Psoas muscle (tissue), 8 donors: ENCODE data around the gene DCTPP1. TPM values are rescaled to one million over a fixed set of nuclear protein-coding genes. Genes with fewer than 3 reads are reported as not detected.

Source experiments
- ATAC-seq, 4 donors: fragments of 200-7000 bp; cut with Tn5 transposase; one replicate each; pipeline ENCODE4 v1.9.1; 2020; ENCODE audit warnings: moderate library complexity in 3 of 4, mild to moderate bottlenecking in 2 of 4
- DNase-seq, 2 donors: peaks; one replicate each; pipeline ENCODE4 v3.0.0-alpha.2; 2020
- H3K27ac ChIP-seq: fragments of 200-600 bp; one replicate; pipeline ENCODE4 v1.8.0; 2022
- H3K27me3 ChIP-seq, 3 donors: fragments of 200-600 bp in 1 of 3; one replicate each; pipeline versions ENCODE4 v1.6.1 to v1.8.0; 2013 to 2022; ENCODE audit warnings: low read length in 2 of 3, mild to moderate bottlenecking in 2 of 3, moderate library complexity in 1 of 3; ENCODE audit not compliant: insufficient read depth in 3 of 3
- H3K36me3 ChIP-seq, 2 donors: fragments of 200-600 bp in 1 of 2; one replicate each; pipeline versions ENCODE4 v1.6.1 to v1.8.0; 2013 to 2022; ENCODE audit warnings: low read depth in 1 of 2, mild to moderate bottlenecking in 1 of 2, moderate library complexity in 1 of 2; ENCODE audit not compliant: insufficient read depth in 1 of 2
- H3K4me1 ChIP-seq: fragments of 200-600 bp; one replicate; pipeline ENCODE4 v1.8.0; 2022
- H3K4me3 ChIP-seq: fragments of 200-600 bp; one replicate; pipeline ENCODE4 v1.8.0; 2022; ENCODE audit warnings: mild to moderate bottlenecking
- H3K9me3 ChIP-seq: fragments of 200-600 bp; one replicate; pipeline ENCODE4 v1.8.0; 2022
- WGBS, 3 donors: extraction: QIAGEN DNeasy Blood & Tissue Kit; methylation state at CpG; one replicate each; pipeline versions ENCODE4 v1.1.6 to v1.1.7; 2013; 5-methylcytosine and 5-hydroxymethylcytosine counted together
- intact Hi-C, 2 donors: fragments of 100-400 bp; cut with DNase I; formaldehyde crosslinking; loops; one replicate each; pipeline versions ENCODE4 v1.11.0 to v1.14.2; 2022
- polyA plus RNA-seq, 3 donors: library from polyadenylated mRNA; stranded (reverse); fragments of 200-250 nt; gene quantifications; one replicate each; pipeline ENCODE4 v1.2.3, GENCODE V29; 2013
- total RNA-seq, 4 donors: library from RNA; stranded (reverse); fragmentation: NEBNext Ultra II Directional in 2 of 4; extraction: Animal tissue kit (Norgen Biotek cat#: 25700) in 2 of 4; gene quantifications; one replicate each; pipeline versions ENCODE4 v1.2.1 to v1.2.4, GENCODE V29; 2021 to 2023
- TF ChIP-seq, protein P1 (sequence below): fragments of 200-600 bp; IDR thresholded peaks from one replicate; pipeline ENCODE4 v1.8.0; 2022; ENCODE audit warnings: antibody characterized with exemption
- donor health status: healthy with polysubstance abuse.
- donor health status: DM: no; HTN: no; CAD: no; lungs with moderate emphysema.
- donor health status: Bipolar disorder and iron deficiency.
- donor health status: healthy.
- donor health status: DM: yes; HTN: yes; CAD: no.
- donor health status: DM: no; HTN: no; CAD: no.
- donor health status: DM: no; HTN: no; CAD: no.
- donor health status: DM: yes; HTN: yes; CAD: no.

DCTPP1 gene
- total and polyA plus RNA-seq, 7 donors, result 23.3 to 84.2 (median 42.2) TPM

GRCh38 chr16:30394592-30395154 is 35.2 kb downstream of the DCTPP1 start:
- H3K36me3 ChIP-seq, result peaks cover 0 to 13% of the 10 kb centered on the region in 2 donors
- DNase-seq (no peak), ATAC-seq (peak; percentile 15 to 53 (median 21))
- TF ChIP-seq, protein P1, sequence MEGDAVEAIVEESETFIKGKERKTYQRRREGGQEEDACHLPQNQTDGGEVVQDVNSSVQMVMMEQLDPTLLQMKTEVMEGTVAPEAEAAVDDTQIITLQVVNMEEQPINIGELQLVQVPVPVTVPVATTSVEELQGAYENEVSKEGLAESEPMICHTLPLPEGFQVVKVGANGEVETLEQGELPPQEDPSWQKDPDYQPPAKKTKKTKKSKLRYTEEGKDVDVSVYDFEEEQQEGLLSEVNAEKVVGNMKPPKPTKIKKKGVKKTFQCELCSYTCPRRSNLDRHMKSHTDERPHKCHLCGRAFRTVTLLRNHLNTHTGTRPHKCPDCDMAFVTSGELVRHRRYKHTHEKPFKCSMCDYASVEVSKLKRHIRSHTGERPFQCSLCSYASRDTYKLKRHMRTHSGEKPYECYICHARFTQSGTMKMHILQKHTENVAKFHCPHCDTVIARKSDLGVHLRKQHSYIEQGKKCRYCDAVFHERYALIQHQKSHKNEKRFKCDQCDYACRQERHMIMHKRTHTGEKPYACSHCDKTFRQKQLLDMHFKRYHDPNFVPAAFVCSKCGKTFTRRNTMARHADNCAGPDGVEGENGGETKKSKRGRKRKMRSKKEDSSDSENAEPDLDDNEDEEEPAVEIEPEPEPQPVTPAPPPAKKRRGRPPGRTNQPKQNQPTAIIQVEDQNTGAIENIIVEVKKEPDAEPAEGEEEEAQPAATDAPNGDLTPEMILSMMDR, result no peak
- intact Hi-C loops, result loop anchor here in 1 of 2 donors (2.0 kb wide), 1 partner anchor 16 kb away; no protein-coding TSS in a partner anchor
- peaks cover 15% of the 10 kb centered on the region for H3K4me1 ChIP-seq
- H3K4me3 ChIP-seq, result peak overlapping the region; percentile 91
- 4 to 8% (median 5%) methylated on average over 31 of the region's 31 CpGs for WGBS, 3 donors
- H3K27me3 ChIP-seq, result no peaks in the 10 kb centered on the region
- H3K9me3 ChIP-seq, result no peaks in the 10 kb centered on the region
- H3K27ac ChIP-seq, result peak overlapping the region; percentile 87

DNA sequence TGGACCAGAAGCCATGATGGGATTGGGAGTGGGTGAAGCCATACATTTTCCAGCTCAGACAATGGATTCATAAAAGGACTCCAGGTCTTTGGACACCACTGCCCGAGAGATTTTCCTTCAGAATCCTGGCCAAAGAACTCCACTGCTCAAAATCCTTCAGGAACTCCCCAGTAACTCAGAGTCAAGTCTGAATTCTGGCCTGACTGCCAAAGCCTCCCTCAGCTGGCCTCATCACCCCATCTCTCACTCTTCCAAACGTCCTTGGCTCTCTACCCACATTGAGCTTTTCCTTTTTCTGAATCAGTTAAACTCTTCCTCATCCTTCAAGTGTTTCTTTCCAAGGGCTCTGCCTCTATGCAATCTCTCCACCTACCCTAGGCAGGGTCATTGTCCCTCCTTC is 46.3 kb downstream of the DCTPP1 start:
- DNase-seq (no peak), ATAC-seq (no peak)
- Histone ChIP-seq H3K27me3 (no peaks in the 10 kb centered on the region), H3K27ac (no peak overlapping the region), H3K36me3 (no peaks in the 10 kb centered on the region), H3K9me3 (no peaks in the 10 kb centered on the region), H3K4me3 (no peak overlapping the region), H3K4me1 (peaks cover 6% of the 10 kb centered on the region)
- intact Hi-C loops, result no loop called here
- TF ChIP-seq, protein P1, result no peak
- WGBS, 3 donors, result 27 to 35% (median 33%) methylated on average over 2 of the region's 2 CpGs

GRCh38 chr16:30382111-30382881 is 47.5 kb downstream of the DCTPP1 start, which contains the start of gene SEPTIN1:
Gene SEPTIN1 (minus strand): TSS chr16:30382561. CDS start chr16:30382542, 19 bp downstream.
- no peak for ATAC-seq
- 42 to 57% (median 45%) methylated on average over 12 of the region's 12 CpGs for WGBS, 3 donors
- H3K9me3 ChIP-seq, result no peaks in the 10 kb centered on the region

DNA sequence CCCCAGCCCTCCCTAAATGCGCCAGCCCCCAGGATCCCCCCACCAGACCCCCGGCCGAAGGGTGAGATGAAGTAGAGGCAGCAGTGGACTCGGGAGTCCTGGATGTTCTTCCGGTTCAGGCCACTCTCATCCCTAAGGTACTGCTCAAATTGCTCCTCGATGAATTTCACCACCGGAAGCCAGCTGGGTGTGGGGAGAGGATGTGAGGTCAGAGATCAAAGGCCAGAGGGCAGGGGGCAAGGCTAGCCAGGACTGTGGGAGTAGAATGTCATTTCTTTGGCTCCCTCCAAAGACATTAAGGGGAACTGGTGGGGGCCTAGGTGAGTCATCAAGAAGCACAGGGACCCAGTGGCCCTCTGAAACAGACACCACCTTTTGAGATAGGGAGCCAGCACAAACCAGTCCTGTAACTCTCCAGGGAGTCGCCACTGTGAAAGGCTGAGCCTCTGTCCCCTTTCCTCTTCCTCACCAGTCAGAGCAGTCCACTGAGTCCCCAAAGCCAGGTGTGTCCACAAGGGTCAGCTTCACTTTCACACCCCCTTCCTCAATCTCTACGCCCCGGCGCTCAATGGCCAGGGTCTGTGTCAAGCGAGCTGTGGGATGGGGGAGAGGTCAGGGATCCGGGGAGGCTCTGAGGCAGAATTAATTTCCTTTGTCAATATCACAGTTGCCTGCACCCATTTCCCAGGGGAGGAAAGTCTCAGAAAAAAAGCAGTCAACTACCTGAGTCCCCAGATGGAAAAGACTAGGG is 48.4 kb downstream of the DCTPP1 start:
- intact Hi-C loops, result no loop called here
- H3K9me3 ChIP-seq, result no peaks in the 10 kb centered on the region
- H3K27ac ChIP-seq, result peak overlapping the region; percentile 32
- WGBS, 3 donors, result 59 to 68% (median 67%) methylated on average over 13 of the region's 13 CpGs
- no peak for ATAC-seq
- H3K4me1 ChIP-seq, result peaks cover 18% of the 10 kb centered on the region
- peaks cover 0 to under 1% of the 10 kb centered on the region in 2 donors for H3K36me3 ChIP-seq
- no peak for DNase-seq
- H3K27me3 ChIP-seq, result no peaks in the 10 kb centered on the region
- H3K4me3 ChIP-seq, result no peak overlapping the region
- TF ChIP-seq, protein P1, result no peak

More at GRCh38 chr16:30382111-30382881, 47.5 kb downstream of the DCTPP1 start, which contains the start of gene SEPTIN1:
- Histone ChIP-seq H3K27ac (peak within 1 kb of the TSS; percentile 32), H3K27me3 (no peaks in the 10 kb centered on the region), H3K4me3 (no peak within 1 kb of the TSS), H3K4me1 (peaks cover 12% of the 10 kb centered on the region), H3K36me3 (no peaks in the 10 kb centered on the region)
- no peak for DNase-seq
- TF ChIP-seq, protein P1, result no peak
- intact Hi-C loops, result no loop called here
